ENCODE measurements around the gene GLIPR2. TPM values are rescaled to one million over a fixed set of nuclear protein-coding genes. Genes with fewer than 3 reads are reported as not detected.

GLIPR2 gene
- total RNA-seq, 1 donor from 2014 or later: 0.26 TPM

DNA sequence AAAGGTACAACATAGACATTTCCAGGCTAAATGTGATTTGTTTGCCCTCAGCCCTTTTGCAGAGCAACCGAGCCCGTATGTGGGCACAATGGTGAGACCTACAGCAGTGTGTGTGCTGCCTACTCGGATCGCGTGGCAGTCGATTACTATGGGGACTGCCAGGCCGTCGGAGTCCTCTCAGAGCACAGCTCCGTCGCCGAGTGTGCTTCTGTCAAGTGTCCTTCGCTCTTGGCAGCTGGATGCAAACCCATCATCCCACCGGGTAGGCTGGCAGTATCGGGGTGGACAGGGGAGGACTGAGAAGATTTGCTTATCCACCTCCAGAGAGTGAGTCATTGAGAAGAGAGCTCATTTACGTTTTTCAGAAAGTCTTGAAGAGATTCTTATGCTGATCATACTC is 17.8 kb upstream of the GLIPR2 start:
- peak; percentile 12 for DNase-seq (ENCODE audit: low read depth)
- FAIRE-seq: no peak
- H3K36me3 ChIP-seq (ENCODE audit: control insufficient read depth, insufficient read depth, low read length): no peaks in the 10 kb centered on the region
- H3K27me3 ChIP-seq (ENCODE audit: control insufficient read depth, insufficient read depth, low read length): peaks cover 2% of the 10 kb centered on the region
- no peak overlapping the region for H3K4me3 ChIP-seq (ENCODE audit: low read depth, low read length)
- TF ChIP-seq, protein P1, sequence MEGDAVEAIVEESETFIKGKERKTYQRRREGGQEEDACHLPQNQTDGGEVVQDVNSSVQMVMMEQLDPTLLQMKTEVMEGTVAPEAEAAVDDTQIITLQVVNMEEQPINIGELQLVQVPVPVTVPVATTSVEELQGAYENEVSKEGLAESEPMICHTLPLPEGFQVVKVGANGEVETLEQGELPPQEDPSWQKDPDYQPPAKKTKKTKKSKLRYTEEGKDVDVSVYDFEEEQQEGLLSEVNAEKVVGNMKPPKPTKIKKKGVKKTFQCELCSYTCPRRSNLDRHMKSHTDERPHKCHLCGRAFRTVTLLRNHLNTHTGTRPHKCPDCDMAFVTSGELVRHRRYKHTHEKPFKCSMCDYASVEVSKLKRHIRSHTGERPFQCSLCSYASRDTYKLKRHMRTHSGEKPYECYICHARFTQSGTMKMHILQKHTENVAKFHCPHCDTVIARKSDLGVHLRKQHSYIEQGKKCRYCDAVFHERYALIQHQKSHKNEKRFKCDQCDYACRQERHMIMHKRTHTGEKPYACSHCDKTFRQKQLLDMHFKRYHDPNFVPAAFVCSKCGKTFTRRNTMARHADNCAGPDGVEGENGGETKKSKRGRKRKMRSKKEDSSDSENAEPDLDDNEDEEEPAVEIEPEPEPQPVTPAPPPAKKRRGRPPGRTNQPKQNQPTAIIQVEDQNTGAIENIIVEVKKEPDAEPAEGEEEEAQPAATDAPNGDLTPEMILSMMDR (IDR thresholded peaks at IDR 0.05; ENCODE audit: insufficient read depth, low read length, severe bottlenecking): no peak

- no peaks in the 10 kb centered on the region for H3K36me3 ChIP-seq (ENCODE audit: control insufficient read depth, insufficient read depth, low read length)
- DNase-seq (ENCODE audit: low read depth) (no peak), FAIRE-seq (peak; percentile 23)
- TF ChIP-seq, protein P1 (IDR thresholded peaks at IDR 0.05; ENCODE audit: insufficient read depth, low read length, severe bottlenecking): no peak
- peaks cover 2% of the 10 kb centered on the region for H3K27me3 ChIP-seq (ENCODE audit: control insufficient read depth, insufficient read depth, low read length)
- no peak overlapping the region for H3K4me3 ChIP-seq (ENCODE audit: low read depth, low read length)
These were observed 17.1 kb upstream of the GLIPR2 start for GRCh38 chr9:36119476-36119875.

DNA sequence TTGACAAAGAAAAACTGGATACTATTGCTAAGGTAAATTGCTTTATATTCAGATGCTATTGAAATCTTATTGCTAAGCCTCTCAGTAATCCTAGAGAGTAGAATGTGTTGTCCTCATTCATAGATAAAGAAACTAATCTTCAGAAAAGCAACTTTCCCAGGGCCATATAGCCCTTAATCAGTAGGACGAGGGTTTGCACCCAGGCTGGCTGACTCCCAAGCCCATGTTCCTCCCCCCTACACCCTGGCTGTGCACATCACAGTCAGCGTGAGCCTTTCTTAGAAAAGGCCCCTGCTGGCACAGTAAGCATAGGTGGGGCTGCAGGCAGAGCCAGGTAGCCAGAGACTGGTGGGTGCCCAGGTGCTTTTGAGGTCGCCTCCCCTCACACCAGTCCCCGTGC is 15.8 kb upstream of the GLIPR2 start:
- TF ChIP-seq, protein P1 (IDR thresholded peaks at IDR 0.05; ENCODE audit: insufficient read depth, low read length, severe bottlenecking): no peak
- Histone ChIP-seq H3K4me3 (ENCODE audit: low read depth, low read length) (no peak overlapping the region), H3K36me3 (ENCODE audit: control insufficient read depth, insufficient read depth, low read length) (no peaks in the 10 kb centered on the region), H3K27me3 (ENCODE audit: control insufficient read depth, insufficient read depth, low read length) (peaks cover 2% of the 10 kb centered on the region)
- no peak for FAIRE-seq
- DNase-seq (ENCODE audit: low read depth): no peak

DNA sequence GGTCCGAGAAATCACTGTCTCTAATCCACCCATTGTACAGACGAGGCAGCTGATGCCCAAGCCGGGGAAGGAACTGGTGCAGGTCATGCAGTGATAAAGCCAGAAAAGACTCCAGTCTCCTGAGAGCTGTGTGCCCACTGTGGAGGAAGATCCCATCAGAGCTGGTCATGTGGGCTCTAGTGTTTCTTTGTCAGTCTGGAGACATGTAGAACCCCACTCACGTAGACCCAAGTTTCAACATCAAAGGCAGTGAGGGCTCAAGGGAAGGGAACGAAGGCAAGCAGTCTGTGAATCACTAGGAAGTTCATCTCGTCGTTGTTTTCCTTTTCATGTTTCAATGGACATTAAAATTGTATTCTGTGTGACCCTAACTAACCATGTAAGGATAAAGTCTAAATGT is 14.6 kb upstream of the GLIPR2 start:
- no peak for FAIRE-seq
- Histone ChIP-seq H3K27me3 (ENCODE audit: control insufficient read depth, insufficient read depth, low read length) (peaks cover 2% of the 10 kb centered on the region), H3K36me3 (ENCODE audit: control insufficient read depth, insufficient read depth, low read length) (no peaks in the 10 kb centered on the region), H3K4me3 (ENCODE audit: low read depth, low read length) (no peak overlapping the region)
- DNase-seq (ENCODE audit: low read depth): no peak
- TF ChIP-seq, protein P1 (IDR thresholded peaks at IDR 0.05; ENCODE audit: insufficient read depth, low read length, severe bottlenecking): no peak

DNA sequence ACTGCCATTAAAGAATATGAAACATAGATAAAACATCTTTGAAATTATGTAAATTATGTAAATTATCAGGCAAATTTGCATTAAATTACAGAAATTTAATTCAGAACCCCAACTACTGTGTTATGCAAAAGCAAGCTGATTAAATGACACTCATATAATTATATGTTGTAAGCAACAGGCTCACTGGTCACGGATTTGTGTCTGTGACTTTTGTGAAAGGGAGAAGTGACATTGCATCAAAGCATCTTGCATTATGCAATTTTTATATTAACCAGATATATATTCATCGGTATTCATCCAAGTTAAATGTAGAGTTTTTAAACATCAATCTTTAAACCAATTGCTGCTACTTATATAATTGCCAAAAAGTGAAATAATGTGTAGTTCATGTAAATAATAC is 13.0 kb upstream of the GLIPR2 start:
- DNase-seq (ENCODE audit: low read depth): no peak
- H3K36me3 ChIP-seq (ENCODE audit: control insufficient read depth, insufficient read depth, low read length): no peaks in the 10 kb centered on the region
- TF ChIP-seq, protein P1 (IDR thresholded peaks at IDR 0.05; ENCODE audit: insufficient read depth, low read length, severe bottlenecking): no peak
- H3K27me3 ChIP-seq (ENCODE audit: control insufficient read depth, insufficient read depth, low read length): peaks cover 2% of the 10 kb centered on the region
- no peak for FAIRE-seq
- H3K4me3 ChIP-seq (ENCODE audit: low read depth, low read length): no peak overlapping the region

- no peak for DNase-seq (ENCODE audit: low read depth)
These were observed 11.3 kb upstream of the GLIPR2 start for GRCh38 chr9:36125062-36125855.

More at GRCh38 chr9:36125062-36125855, 11.3 kb upstream of the GLIPR2 start:
- Histone ChIP-seq H3K4me3 (ENCODE audit: low read depth, low read length) (no peak overlapping the region), H3K36me3 (ENCODE audit: control insufficient read depth, insufficient read depth, low read length) (no peaks in the 10 kb centered on the region), H3K27me3 (ENCODE audit: control insufficient read depth, insufficient read depth, low read length) (peaks cover 2% of the 10 kb centered on the region)
- no peak for FAIRE-seq
- TF ChIP-seq, protein P1 (IDR thresholded peaks at IDR 0.05; ENCODE audit: insufficient read depth, low read length, severe bottlenecking): no peak
